WTC11 (cell line): ENCODE data around the gene CTLA4. TPM values are rescaled to one million over a fixed set of nuclear protein-coding genes. Genes with fewer than 3 reads are reported as not detected.

Experiments used
- ATAC-seq: fragments of 200-7000 bp; cut with Tn5 transposase; 2 replicates; pipeline ENCODE4 v1.10.0; 2021; ENCODE audit warnings: mild to moderate bottlenecking, moderate library complexity
- CTCF ChIA-PET: fragments of 300-600 bp; sonication (Branson Sonifier 250); formaldehyde crosslinking; loops from one replicate; lab custom pipeline; 2021; ENCODE audit warnings: antibody characterized with exemption; lab: Charles Lee
- POLR2A ChIA-PET: fragments of 350-600 bp; sonication (Branson Sonifier 250); formaldehyde crosslinking; loops from one replicate; lab custom pipeline; 2021; ENCODE audit warnings: antibody characterized with exemption; lab: Charles Lee
- DNase-seq: peaks from one replicate; pipeline ENCODE4 v3.0.0; 2021; ENCODE audit warnings: low spot score
- H3K27ac Mint-ChIP-seq: 2 replicates; pipeline ENCODE4 v1.8.0; 2021; ENCODE audit warnings: mixed read lengths
- H3K27me3 Mint-ChIP-seq: 2 replicates; pipeline ENCODE4 v1.8.0; 2021; ENCODE audit warnings: low read depth, mild to moderate bottlenecking, moderate library complexity, mixed read lengths
- H3K36me3 Mint-ChIP-seq: 2 replicates; pipeline ENCODE4 v1.8.0; 2021; ENCODE audit warnings: mixed read lengths
- H3K4me1 Mint-ChIP-seq: 2 replicates; pipeline ENCODE4 v1.8.0; 2022; ENCODE audit warnings: mixed read lengths
- H3K4me3 Mint-ChIP-seq: 2 replicates; pipeline ENCODE4 v1.8.0; 2021; ENCODE audit warnings: mild to moderate bottlenecking, moderate library complexity, mixed read lengths
- H3K9me3 Mint-ChIP-seq: 2 replicates; pipeline ENCODE4 v1.8.0; 2021; ENCODE audit warnings: mixed read lengths
- ATF3 ChIP-seq: sonication (generic); formaldehyde crosslinking; conservative IDR thresholded peaks from 2 replicates; pipeline ENCODE4 v1.8.1; 2022; ENCODE audit warnings: mild to moderate bottlenecking, missing genetic modification reagents
- CBFB ChIP-seq: sonication (generic); formaldehyde crosslinking; IDR thresholded peaks from 2 replicates; pipeline ENCODE4 v1.8.1; 2022; ENCODE audit warnings: mild to moderate bottlenecking, low read depth, missing genetic modification reagents
- CREM ChIP-seq: sonication (generic); formaldehyde crosslinking; IDR thresholded peaks from 2 replicates; pipeline ENCODE4 v1.8.1; 2022; ENCODE audit warnings: mild to moderate bottlenecking, missing genetic modification reagents, moderate library complexity
- CTCF ChIP-seq: fragments of 200-600 bp; IDR thresholded peaks from 2 replicates; pipeline ENCODE4 v1.8.0; 2022; ENCODE audit warnings: antibody characterized with exemption
- E2F1 ChIP-seq: sonication (generic); formaldehyde crosslinking; IDR thresholded peaks from 2 replicates; pipeline ENCODE4 v1.8.0; 2022; ENCODE audit warnings: mild to moderate bottlenecking, missing genetic modification reagents
- FOXK1 ChIP-seq: sonication (generic); formaldehyde crosslinking; IDR thresholded peaks from 2 replicates; pipeline ENCODE4 v1.8.0; 2022; ENCODE audit warnings: mild to moderate bottlenecking, moderate library complexity, missing genetic modification reagents
- FOXP1 ChIP-seq: sonication (generic); formaldehyde crosslinking; IDR thresholded peaks from 2 replicates; pipeline ENCODE4 v1.8.0; 2022; ENCODE audit warnings: missing genetic modification reagents, mild to moderate bottlenecking, moderate library complexity, borderline replicate concordance
- FOXP4 ChIP-seq: sonication (generic); formaldehyde crosslinking; IDR thresholded peaks from 2 replicates; pipeline ENCODE4 v1.8.0; 2022; ENCODE audit warnings: mild to moderate bottlenecking, missing genetic modification reagents
- IRF2 ChIP-seq: sonication (generic); formaldehyde crosslinking; IDR thresholded peaks from 2 replicates; pipeline ENCODE4 v1.8.0; 2022; ENCODE audit warnings: low read depth, missing genetic modification reagents, borderline replicate concordance
- KAT7 ChIP-seq: sonication (generic); formaldehyde crosslinking; IDR thresholded peaks from 2 replicates; pipeline ENCODE4 v1.8.1; 2023; ENCODE audit warnings: missing genetic modification reagents, mild to moderate bottlenecking, borderline replicate concordance
- NFYB ChIP-seq: sonication (generic); formaldehyde crosslinking; conservative IDR thresholded peaks from 2 replicates; pipeline ENCODE4 v1.8.0; 2022; ENCODE audit warnings: low read depth, missing genetic modification reagents
- NR2C2 ChIP-seq: sonication (generic); formaldehyde crosslinking; IDR thresholded peaks from 2 replicates; pipeline ENCODE4 v1.8.0; 2022; ENCODE audit warnings: mild to moderate bottlenecking, missing genetic modification reagents
- OVOL2 ChIP-seq: fragments of 250-450 bp; sonication (Bioruptor Pico); IDR thresholded peaks from 2 replicates; pipeline ENCODE4 v1.9.0; 2021; ENCODE audit warnings: mild to moderate bottlenecking, borderline replicate concordance
- SOX15 ChIP-seq: fragments of 250-450 bp; sonication (Bioruptor Pico); IDR thresholded peaks from 2 replicates; pipeline ENCODE4 v1.9.0; 2021; ENCODE audit warnings: mild to moderate bottlenecking
- TP53 ChIP-seq: sonication (generic); formaldehyde crosslinking; IDR thresholded peaks from 2 replicates; pipeline ENCODE4 v1.8.1; 2023; ENCODE audit warnings: mild to moderate bottlenecking, missing genetic modification reagents
- ZNF121 ChIP-seq: sonication (generic); formaldehyde crosslinking; IDR thresholded peaks from 2 replicates; pipeline ENCODE4 v1.8.0; 2023; ENCODE audit warnings: missing genetic modification reagents
- ZNF281 ChIP-seq: sonication (generic); formaldehyde crosslinking; IDR thresholded peaks from 2 replicates; pipeline ENCODE4 v1.8.0; 2023; ENCODE audit warnings: mild to moderate bottlenecking, missing genetic modification reagents
- ZNF416 ChIP-seq: fragments of 250-450 bp; sonication (Bioruptor Pico); IDR thresholded peaks from 2 replicates; pipeline ENCODE4 v1.9.0; 2021; ENCODE audit warnings: mild to moderate bottlenecking, inconsistent platforms
- ZNF423 ChIP-seq: fragments of 250-450 bp; sonication (Bioruptor Pico); IDR thresholded peaks from 2 replicates; pipeline ENCODE4 v2.1.2; 2022; ENCODE audit warnings: mild to moderate bottlenecking, moderate library complexity
- ZNF512 ChIP-seq: sonication (generic); formaldehyde crosslinking; IDR thresholded peaks from 2 replicates; pipeline ENCODE4 v1.8.1; 2022; ENCODE audit warnings: missing genetic modification reagents, borderline replicate concordance
- total RNA-seq: library from RNA; stranded (reverse); gene quantifications from 3 replicates; pipeline ENCODE4 v1.2.3, GENCODE V29; 2021

Gene CTLA4
- total RNA-seq, 1 experiment from 2014 or later, result 0.31 TPM

- CTCF ChIA-PET, result interaction anchor here (1.0 to 1.9 kb wide), 2 partner anchors 12 to 82 kb away, joined by 4 read pairs; no protein-coding TSS in a partner anchor
- TF ChIP-seq SOX15 (CRISPR knock-in tag) (no peak), TP53 (no peak), ZNF416 (CRISPR knock-in tag) (no peak), CTCF (no peak), CREM (no peak), FOXP4 (CRISPR knock-in tag) (no peak), ZNF281 (CRISPR knock-in tag) (no peak), FOXK1 (no peak), ZNF121 (CRISPR knock-in tag) (no peak), NFYB (CRISPR knock-in tag) (no peak), KAT7 (no peak), NR2C2 (CRISPR knock-in tag) (no peak), E2F1 (CRISPR knock-in tag) (no peak), ATF3 (CRISPR knock-in tag) (no peak), CBFB (CRISPR knock-in tag) (no peak), FOXP1 (CRISPR knock-in tag) (no peak), ZNF423 (CRISPR knock-in tag) (no peak), OVOL2 (CRISPR knock-in tag) (no peak), IRF2 (no peak), ZNF512 (CRISPR knock-in tag) (no peak)
- POLR2A ChIA-PET, result interaction anchor here (0.6 kb wide), 1 partner anchor 18 kb away, joined by 3 read pairs; no protein-coding TSS in a partner anchor
- peaks cover 10% of the 10 kb centered on the region for H3K36me3 Mint-ChIP-seq
- peaks cover 16% of the 10 kb centered on the region for H3K9me3 Mint-ChIP-seq
- ATAC-seq, result no peak
- no peak for DNase-seq
- no peaks in the 10 kb centered on the region for H3K4me1 Mint-ChIP-seq
- no peak overlapping the region for H3K4me3 Mint-ChIP-seq
- H3K27ac Mint-ChIP-seq, result no peak overlapping the region
- H3K27me3 Mint-ChIP-seq, result no peaks in the 10 kb centered on the region; the same call in 1 of the 2 replicates
These were observed 30.0 kb downstream of the CTLA4 start for GRCh38 chr2:203897544-203897943.
